T-helper 17 cell (primary cell): ENCODE data around the gene CDKN1C. TPM values are rescaled to one million over a fixed set of nuclear protein-coding genes. Genes with fewer than 3 reads are reported as not detected.

ENCODE experiments used
- ATAC-seq: fragments of 150-1000 bp; cut with Tn5 transposase; 2 replicates; pipeline ENCODE4 v1.10.0; 2021; ENCODE audit warnings: mild to moderate bottlenecking, moderate library complexity
- DNase-seq, 3 donors: peaks; one replicate each; pipeline versions ENCODE4 v3.0.0 to v3.0.0-alpha.2; 2020 to 2021
- H3K9me3 ChIP-seq: one replicate; pipeline ENCODE4 v1.7.0; 2013; ENCODE audit warnings: low read length, mild to moderate bottlenecking; ENCODE audit not compliant: control insufficient read depth, poor library complexity, severe bottlenecking
- H3K27ac Mint-ChIP-seq: one replicate; pipeline ENCODE4 v1.8.0; 2022; ENCODE audit warnings: mild to moderate bottlenecking, moderate library complexity, mixed read lengths
- H3K27me3 Mint-ChIP-seq: one replicate; pipeline ENCODE4 v1.8.0; 2022; ENCODE audit warnings: mixed read lengths
- H3K36me3 Mint-ChIP-seq: one replicate; pipeline ENCODE4 v1.8.0; 2022; ENCODE audit warnings: low read depth, mixed read lengths
- H3K4me1 Mint-ChIP-seq: one replicate; pipeline ENCODE4 v1.8.0; 2022; ENCODE audit warnings: mild to moderate bottlenecking, mixed read lengths
- H3K4me3 Mint-ChIP-seq: one replicate; pipeline ENCODE4 v1.8.0; 2022; ENCODE audit warnings: mild to moderate bottlenecking, moderate library complexity, mixed read lengths
- total RNA-seq, 4 donors: library from RNA in 2 of 4; stranded (reverse) in 2 of 4; gene quantifications; one replicate each; pipeline ENCODE4 v1.2.3 and lab custom pipeline; 2022 to 2026

The CDKN1C gene
- total RNA-seq, 2 donors from 2014 or later: 0.91 to 2.6 TPM

DNA sequence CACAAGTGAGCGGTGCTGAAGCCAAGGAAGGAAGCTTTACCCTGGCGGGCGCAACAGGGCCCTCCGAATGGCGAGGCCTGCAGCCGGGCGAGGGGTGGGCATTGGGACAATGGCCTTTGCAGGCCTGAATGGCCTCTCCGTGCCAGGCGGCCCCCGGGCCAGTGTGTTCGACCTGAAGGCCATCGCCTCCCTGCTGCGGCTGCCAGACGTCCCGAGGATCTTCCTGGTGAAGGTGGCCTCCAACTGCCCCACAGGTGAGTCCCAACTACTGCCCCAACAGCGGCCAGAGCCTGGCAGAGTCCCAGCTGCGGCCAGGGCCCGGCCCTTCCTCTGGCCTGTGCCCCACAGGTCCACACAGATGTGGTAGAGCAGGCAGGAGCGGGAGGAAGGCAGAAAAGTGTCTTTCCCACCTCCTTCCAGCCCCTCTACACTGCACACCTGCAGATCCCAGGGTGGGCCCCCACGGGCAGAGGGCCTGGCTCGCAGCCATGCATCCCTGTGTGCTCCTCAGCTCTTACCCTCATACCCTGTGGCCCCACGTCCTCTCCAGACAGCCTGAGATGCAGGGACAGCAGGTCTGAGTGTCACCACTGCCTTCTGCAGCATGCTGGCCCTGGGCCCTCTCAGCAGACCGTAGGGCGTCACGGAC lies 32.4 kb upstream of the CDKN1C start:
- H3K9me3 ChIP-seq: no peaks in the 10 kb centered on the region
- ATAC-seq (no peak), DNase-seq (no peak)
- Mint-ChIP-seq H3K27me3 (no peaks in the 10 kb centered on the region), H3K36me3 (no peaks in the 10 kb centered on the region), H3K27ac (no peak overlapping the region), H3K4me3 (no peak overlapping the region), H3K4me1 (peaks cover 11% of the 10 kb centered on the region)

DNA sequence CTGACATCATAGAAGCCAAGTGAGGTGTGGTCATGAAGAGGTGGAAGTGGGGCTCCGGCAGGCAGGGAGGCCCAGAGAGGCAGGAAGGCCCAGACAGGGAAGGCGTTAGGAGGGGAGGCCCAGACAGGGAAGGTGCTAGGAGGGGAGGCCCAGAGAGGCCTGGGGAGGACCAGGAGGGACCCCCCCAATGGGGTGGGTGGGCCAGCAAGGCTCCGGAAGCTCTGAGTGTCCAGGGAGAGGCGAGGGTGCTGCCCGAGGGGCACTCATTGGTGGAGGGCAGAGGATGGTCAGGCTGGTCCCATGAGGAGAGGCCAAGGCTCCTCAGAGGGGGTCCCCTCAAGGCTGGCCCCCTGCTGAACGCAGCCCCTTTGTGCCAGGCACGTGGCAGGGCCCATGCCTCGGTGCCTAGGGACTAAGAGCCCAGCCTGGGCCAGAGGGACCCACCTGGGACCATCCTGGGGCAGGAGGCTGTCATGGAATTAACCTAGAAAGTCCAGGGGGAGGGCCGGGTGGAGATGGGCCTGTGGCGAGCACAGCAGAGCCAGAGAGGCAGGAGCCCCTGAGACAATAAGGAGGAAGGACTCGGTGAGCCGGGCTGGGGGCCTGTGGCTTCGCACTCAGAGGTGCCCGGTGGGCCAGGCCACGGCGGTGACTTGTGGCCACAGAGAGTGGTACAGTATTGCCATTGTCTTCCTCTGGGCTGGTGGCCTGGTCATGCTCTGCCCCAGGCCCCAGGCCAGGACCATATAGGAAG lies 31.5 kb upstream of the CDKN1C start:
- no peak for DNase-seq
- H3K9me3 ChIP-seq: no peaks in the 10 kb centered on the region
- no peak for ATAC-seq
- Mint-ChIP-seq H3K27ac (no peak overlapping the region), H3K27me3 (no peaks in the 10 kb centered on the region), H3K36me3 (no peaks in the 10 kb centered on the region), H3K4me3 (no peak overlapping the region), H3K4me1 (peaks cover 11% of the 10 kb centered on the region)

DNA sequence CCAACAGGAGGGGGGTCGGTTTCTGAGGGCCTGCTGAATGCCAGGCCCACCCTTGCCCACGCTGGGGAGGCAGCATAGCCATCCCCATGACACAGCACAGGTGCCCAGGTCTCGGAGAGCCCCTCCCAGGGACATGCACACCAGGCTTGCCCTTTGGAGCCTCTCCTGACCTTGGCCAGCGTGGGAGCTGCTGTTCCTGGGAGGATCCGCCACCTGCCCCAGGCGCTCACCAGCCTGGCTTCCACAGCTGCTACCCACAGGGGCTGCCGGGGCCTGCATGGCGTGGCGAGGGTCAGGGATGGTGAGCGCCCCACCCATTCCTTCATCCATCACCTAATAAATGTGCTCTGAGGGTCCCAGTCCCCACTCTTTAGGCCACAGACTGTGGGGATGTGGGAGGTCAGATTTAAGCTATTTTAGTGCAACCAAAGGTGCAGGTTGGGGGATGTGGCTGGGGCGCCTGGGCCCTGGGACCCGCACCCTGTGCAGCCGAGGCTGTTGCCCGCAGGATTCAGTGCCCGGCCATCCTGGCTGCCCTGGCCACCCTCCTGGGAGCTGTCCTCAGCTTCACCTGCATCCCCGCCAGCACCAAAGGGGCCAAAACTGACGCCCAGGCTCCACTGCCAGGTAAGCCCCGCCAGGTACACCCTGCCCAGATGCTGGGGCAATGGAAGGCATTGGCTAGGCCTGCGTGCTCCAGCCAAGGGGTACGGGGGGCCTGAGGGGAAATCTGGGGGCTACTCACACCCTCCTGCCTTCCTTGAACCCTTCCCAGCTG lies 30.7 kb upstream of the CDKN1C start:
- H3K9me3 ChIP-seq: no peaks in the 10 kb centered on the region
- Mint-ChIP-seq H3K4me1 (peaks cover 14% of the 10 kb centered on the region), H3K27me3 (no peaks in the 10 kb centered on the region), H3K4me3 (no peak overlapping the region), H3K36me3 (peaks cover 2% of the 10 kb centered on the region), H3K27ac (no peak overlapping the region)
- no peak for ATAC-seq
- no peak for DNase-seq

DNA sequence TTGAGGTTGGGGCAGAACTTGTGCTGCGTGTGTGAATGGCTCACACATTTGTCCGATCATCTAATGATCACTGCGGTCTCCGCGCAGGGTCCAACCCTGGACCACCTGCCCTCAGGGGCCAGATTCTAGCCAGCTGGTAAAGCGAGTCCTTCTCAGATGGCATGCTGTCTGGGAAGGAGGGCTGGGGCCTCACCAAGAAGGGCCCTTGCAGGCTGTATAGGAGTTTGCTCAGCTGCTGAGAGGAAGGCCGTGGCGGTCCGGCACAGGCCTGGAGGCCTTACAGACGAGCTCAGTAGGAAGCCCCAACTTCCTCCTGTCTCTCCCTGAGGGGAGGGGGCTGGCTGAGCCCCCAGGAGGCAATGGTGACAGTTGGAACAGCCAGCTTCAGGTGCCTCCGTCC lies 29.9 kb upstream of the CDKN1C start:
- ATAC-seq: no peak
- Mint-ChIP-seq H3K27ac (no peak overlapping the region), H3K36me3 (peaks cover 2% of the 10 kb centered on the region), H3K27me3 (no peaks in the 10 kb centered on the region), H3K4me3 (no peak overlapping the region), H3K4me1 (peaks cover 14% of the 10 kb centered on the region)
- DNase-seq: no peak
- no peaks in the 10 kb centered on the region for H3K9me3 ChIP-seq

DNA sequence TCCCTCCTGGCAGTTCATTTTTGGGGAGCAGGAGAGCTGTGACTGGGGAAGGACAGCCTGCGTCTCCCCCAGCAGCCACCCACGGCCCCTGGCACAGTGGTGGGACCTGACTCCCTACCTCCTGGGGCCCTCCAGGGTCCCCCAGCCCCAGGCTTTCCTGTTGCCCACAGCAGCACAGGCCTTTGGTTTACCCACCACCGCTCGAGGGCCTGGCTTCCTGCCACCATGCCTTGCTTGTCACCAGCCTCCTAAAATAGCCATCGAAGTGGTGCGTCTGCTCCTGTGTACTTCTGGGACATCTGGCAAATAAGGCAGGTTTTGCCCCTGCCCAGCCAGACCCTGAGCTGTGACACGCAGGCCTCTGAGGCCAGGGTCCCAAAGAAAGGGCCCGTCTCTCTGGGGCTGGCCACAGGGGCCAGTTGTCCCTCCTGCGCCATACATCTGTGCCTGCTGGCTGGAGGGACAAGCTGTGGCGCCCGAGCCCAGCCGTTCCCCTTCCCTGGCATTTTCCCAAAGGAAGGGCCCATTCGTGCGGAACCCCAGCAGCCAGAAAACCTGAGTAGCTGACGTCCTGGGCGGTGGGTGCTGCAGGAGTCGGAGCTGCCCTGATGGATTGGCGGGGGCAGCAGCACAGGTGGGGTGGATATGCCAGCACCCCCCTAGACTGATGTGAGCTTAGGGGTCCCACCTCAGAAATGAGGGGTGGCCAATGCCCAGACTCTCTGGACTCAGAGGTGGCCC lies 29.1 kb upstream of the CDKN1C start:
- H3K9me3 ChIP-seq: no peaks in the 10 kb centered on the region
- H3K27ac Mint-ChIP-seq: peak overlapping the region; percentile 16
- no peaks in the 10 kb centered on the region for H3K27me3 Mint-ChIP-seq
- no peak for ATAC-seq
- H3K4me3 Mint-ChIP-seq: no peak overlapping the region
- no peak for DNase-seq
- peaks cover 14% of the 10 kb centered on the region for H3K4me1 Mint-ChIP-seq
- H3K36me3 Mint-ChIP-seq: peaks cover 2% of the 10 kb centered on the region

DNA sequence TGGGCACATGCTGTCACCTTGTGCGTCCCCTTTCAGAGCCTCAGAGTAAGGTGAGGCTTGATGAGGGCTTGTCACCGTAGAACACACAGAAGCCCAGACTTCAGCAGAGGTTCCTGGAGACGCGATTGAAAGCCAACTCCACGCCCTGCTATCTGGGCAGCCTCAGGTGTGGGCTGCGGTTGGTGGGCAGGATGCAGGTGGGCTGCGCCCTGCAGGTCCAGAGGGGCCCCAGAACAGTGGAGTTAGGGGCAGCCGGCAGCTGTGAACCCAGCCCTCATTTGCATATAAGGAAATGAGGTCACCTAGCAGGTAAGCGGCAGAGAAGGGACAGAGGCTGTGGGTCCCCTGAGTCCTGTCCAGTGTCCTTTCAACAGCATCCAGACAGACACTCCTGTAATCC lies 28.2 kb upstream of the CDKN1C start:
- ATAC-seq: no peak
- peak overlapping the region; percentile 83 for H3K27ac Mint-ChIP-seq

DNA sequence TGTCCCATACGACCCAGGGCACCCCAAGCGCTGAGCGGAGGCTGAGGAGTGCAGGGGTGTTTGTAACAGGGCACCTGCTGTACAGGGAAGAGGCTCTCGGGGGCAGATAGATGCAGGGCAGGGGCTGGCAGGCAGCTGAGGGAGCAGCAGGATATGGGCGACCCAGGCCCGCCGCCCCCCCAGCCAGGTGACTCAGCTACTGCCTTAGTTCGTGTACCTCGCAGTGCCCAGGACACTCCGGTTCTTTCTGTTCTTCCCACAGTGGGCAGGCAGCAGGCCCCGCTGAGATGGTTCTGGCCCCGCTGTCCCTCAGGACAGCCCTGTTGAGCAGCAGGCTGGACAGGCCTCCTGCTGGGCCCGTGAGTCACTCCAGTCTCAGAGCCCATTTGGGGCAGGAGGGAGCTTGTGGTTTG lies 27.4 kb upstream of the CDKN1C start:
- Mint-ChIP-seq H3K4me1 (peaks cover 11% of the 10 kb centered on the region), H3K27me3 (no peaks in the 10 kb centered on the region), H3K27ac (no peak overlapping the region), H3K36me3 (peaks cover 2% of the 10 kb centered on the region), H3K4me3 (no peak overlapping the region)
- no peaks in the 10 kb centered on the region for H3K9me3 ChIP-seq
- ATAC-seq (no peak), DNase-seq (no peak)

More for the DNA sequence above, 28.2 kb upstream of the CDKN1C start:
- Mint-ChIP-seq H3K36me3 (peaks cover 2% of the 10 kb centered on the region), H3K4me3 (no peak overlapping the region), H3K27me3 (no peaks in the 10 kb centered on the region), H3K4me1 (peaks cover 11% of the 10 kb centered on the region)
- DNase-seq: no peak
- no peaks in the 10 kb centered on the region for H3K9me3 ChIP-seq

DNA sequence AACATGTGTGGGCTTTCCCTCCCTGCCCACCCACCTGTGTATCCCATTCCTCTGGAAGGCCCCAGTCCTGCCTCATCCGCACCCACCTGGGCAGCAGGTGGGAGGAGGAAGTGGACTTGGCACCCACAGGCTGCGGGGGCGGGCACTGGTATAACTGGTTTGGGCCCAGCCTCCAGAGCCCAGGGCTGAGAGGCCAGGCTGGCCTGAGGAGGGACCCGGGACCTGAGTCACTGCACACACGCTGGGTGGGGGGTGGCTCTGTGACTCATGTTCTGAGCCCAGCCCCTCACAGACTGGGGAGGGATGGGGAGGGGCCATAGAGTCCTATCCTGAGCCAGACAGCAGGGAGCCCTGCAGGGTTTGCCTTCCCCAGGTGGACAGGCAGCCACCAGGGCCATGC lies 26.9 kb upstream of the CDKN1C start:
- H3K9me3 ChIP-seq: no peaks in the 10 kb centered on the region
- no peak overlapping the region for H3K27ac Mint-ChIP-seq
- peaks cover 2% of the 10 kb centered on the region for H3K36me3 Mint-ChIP-seq
- no peak overlapping the region for H3K4me3 Mint-ChIP-seq
- peaks cover 11% of the 10 kb centered on the region for H3K4me1 Mint-ChIP-seq
- ATAC-seq (no peak), DNase-seq (no peak)
- H3K27me3 Mint-ChIP-seq: no peaks in the 10 kb centered on the region

DNA sequence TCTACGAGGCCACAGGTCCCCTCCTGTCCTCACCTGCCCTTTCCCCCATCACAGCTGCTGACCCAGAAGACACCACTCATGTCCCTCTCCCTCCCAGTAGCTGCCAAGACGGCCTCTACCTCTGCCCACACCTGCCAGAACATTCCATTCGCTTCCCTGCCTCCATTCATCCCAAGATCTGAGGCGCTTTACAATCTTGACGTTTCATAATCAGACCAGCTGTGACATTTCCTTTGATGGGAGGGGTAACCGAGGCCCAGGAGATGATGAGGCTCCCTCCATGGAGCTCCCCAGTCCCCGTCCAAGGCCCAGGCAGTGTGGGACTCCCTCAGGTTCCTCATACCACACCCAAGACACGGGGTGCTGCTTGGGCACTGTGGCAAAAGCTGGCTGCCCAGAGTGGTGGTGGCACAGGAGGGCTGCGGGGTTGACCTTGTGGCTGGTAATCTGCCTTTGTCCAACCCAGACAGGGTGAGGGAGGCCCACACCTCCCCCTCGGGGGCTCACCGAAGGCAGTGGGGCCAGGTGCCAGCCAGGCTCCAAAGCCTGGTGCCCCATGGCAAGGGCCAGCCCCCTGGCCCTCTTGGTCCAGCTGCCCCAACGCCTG lies 26.3 kb upstream of the CDKN1C start:
- no peak overlapping the region for H3K27ac Mint-ChIP-seq
- no peak for ATAC-seq
- no peaks in the 10 kb centered on the region for H3K9me3 ChIP-seq
- H3K36me3 Mint-ChIP-seq: peaks cover 2% of the 10 kb centered on the region
- H3K4me1 Mint-ChIP-seq: peaks cover 11% of the 10 kb centered on the region
- no peak for DNase-seq
- no peak overlapping the region for H3K4me3 Mint-ChIP-seq
- no peaks in the 10 kb centered on the region for H3K27me3 Mint-ChIP-seq

DNA sequence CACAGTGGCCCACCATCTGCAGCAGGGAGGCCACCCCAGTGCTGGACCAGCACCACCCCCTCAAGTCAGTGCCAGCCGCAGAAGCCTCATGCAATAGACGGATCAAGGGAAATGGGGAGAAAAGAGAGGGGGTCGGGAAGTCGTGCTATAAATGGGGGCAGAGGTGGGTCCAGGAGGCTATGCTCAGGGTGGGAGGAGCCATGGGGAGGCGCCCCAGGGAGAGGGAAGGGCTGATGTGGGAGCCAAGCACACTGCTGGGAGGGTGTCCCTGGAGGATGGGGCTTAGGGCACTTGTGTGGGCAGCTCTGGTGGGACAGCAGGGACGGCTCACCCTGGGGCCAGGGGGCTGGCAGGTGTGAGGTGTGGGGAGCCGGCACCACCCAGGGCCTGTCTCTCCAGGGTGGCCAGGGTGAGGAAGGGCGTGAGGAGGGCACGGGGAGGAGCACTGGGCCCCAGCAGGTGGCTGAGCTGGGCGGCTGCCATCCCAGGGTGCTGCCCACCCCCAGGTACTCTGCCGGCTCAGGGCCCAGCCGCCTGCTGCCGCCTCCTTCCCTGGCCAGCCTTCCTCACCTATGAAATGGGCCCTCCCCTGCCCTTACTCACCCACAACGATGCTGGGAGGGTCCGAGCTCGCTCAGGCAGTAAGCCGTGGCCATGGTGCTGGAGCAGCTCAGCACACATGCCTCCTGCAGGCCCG lies 25.7 kb upstream of the CDKN1C start:
- no peaks in the 10 kb centered on the region for H3K27me3 Mint-ChIP-seq
- peaks cover 2% of the 10 kb centered on the region for H3K36me3 Mint-ChIP-seq
- no peak overlapping the region for H3K4me3 Mint-ChIP-seq
- ATAC-seq: no peak
- no peaks in the 10 kb centered on the region for H3K9me3 ChIP-seq
- no peak overlapping the region for H3K27ac Mint-ChIP-seq
- H3K4me1 Mint-ChIP-seq: peaks cover 11% of the 10 kb centered on the region
- no peak for DNase-seq

DNA sequence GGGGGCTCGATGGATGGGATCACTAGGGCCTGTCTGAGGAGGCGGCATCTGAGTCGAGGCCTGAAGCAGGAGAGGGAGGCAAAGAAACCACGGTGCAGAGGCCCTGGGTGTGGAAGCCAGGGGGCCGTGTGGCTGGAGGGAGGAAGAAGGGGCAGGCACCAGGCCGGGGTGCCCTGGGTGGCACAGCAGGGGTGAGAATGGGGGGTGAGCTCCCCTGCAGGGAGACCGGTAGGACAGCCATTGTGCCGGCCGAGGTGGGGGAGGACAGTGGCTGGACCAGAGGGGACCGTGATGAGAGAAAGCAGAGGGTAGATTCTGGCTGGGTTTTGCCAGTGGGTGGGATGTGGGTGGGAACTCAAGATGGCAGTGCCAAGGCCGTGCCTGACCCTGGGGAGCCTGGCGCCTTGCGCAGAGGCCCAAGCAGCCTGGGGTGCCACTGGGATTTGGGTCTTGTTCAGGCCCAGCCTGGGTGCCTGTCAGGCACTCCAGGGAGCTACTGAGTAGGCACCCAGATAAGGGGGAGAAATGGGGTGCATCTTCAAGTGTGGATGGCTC lies 24.9 kb upstream of the CDKN1C start:
- no peaks in the 10 kb centered on the region for H3K27me3 Mint-ChIP-seq
- no peak for DNase-seq
- no peak overlapping the region for H3K27ac Mint-ChIP-seq
- ATAC-seq: no peak
- H3K4me1 Mint-ChIP-seq: peaks cover 11% of the 10 kb centered on the region
- peaks cover 5% of the 10 kb centered on the region for H3K36me3 Mint-ChIP-seq
- H3K4me3 Mint-ChIP-seq: no peak overlapping the region
- H3K9me3 ChIP-seq: no peaks in the 10 kb centered on the region
